HL-60/S4 treated with retinoic acid at 250 ng/mL for 4 days and 3 days (cell line): ENCODE results near the gene TPPP2.

ENCODE experiments used
- in situ Hi-C: fragments of 300-500 bp; cut with MboI; formaldehyde crosslinking; loops from 2 replicates; pipeline ENCODE4 v1.7.0; 2022; ENCODE audit warnings: low sequenced_read_pairs

Gene TPPP2

GRCh38 chr14:21016413-21017190, 13.4 kb upstream of the TPPP2 start:
- in situ Hi-C loops, result no loop called here

GRCh38 chr14:21017528-21018245, 12.3 kb upstream of the TPPP2 start:
- in situ Hi-C loops, result no loop called here

GRCh38 chr14:21018286-21018685, 11.7 kb upstream of the TPPP2 start:
- in situ Hi-C loops, result no loop called here

- in situ Hi-C loops, result no loop called here
Observed at GRCh38 chr14:21018781-21019180, 11.2 kb upstream of the TPPP2 start.

GRCh38 chr14:21019366-21019765, 10.7 kb upstream of the TPPP2 start:
- in situ Hi-C loops, result no loop called here

GRCh38 chr14:21020977-21021545, 9.0 kb upstream of the TPPP2 start:
- in situ Hi-C loops, result no loop called here

GRCh38 chr14:21022686-21023085, 7.3 kb upstream of the TPPP2 start:
- in situ Hi-C loops, result no loop called here

GRCh38 chr14:21023174-21023573, 6.8 kb upstream of the TPPP2 start:
- in situ Hi-C loops, result no loop called here

GRCh38 chr14:21023817-21024584, 6.0 kb upstream of the TPPP2 start:
- in situ Hi-C loops, result no loop called here

GRCh38 chr14:21024585-21025370, 5.2 kb upstream of the TPPP2 start, which contains the start of gene NDRG2:
TSS of gene NDRG2 (minus strand) at chr14:21025061. CDS start at chr14:21023315, 1,746 bp downstream.
- in situ Hi-C loops, result no loop called here

- in situ Hi-C loops, result no loop called here
Observed at GRCh38 chr14:21025371-21026273, 4.4 kb upstream of the TPPP2 start.

GRCh38 chr14:21026274-21026987, 3.6 kb upstream of the TPPP2 start:
- in situ Hi-C loops, result no loop called here

GRCh38 chr14:21026988-21027315, 3.1 kb upstream of the TPPP2 start:
- in situ Hi-C loops, result no loop called here

- in situ Hi-C loops, result no loop called here
Observed at GRCh38 chr14:21030531-21030930, 514 bp downstream of the TPPP2 start.

GRCh38 chr14:21032326-21033132, 2.5 kb downstream of the TPPP2 start:
- in situ Hi-C loops, result no loop called here

- in situ Hi-C loops, result no loop called here
Observed at GRCh38 chr14:21033133-21033698, 3.2 kb downstream of the TPPP2 start.

GRCh38 chr14:21034707-21035106, 4.7 kb downstream of the TPPP2 start, which contains the start of gene RNASE13:
TSS of gene RNASE13 (minus strand) at chr14:21034807. CDS start at chr14:21034288, 519 bp downstream.
- in situ Hi-C loops, result no loop called here

GRCh38 chr14:21036751-21037150, 6.7 kb downstream of the TPPP2 start:
- in situ Hi-C loops, result no loop called here
